ENCODE data around the gene SMARCC1. TPM values are rescaled to one million over a fixed set of nuclear protein-coding genes. Genes with fewer than 3 reads are reported as not detected.

The SMARCC1 gene
- total RNA-seq, 2 experiments from 2014 or later: 106 to 113 TPM

- H3K4me3 Mint-ChIP-seq: no peak overlapping the region
- ChIA-PET CTCF (interaction anchor here (4.1 kb wide), 1 partner anchor 15 kb away, joined by 25 read pairs; no protein-coding TSS in a partner anchor), POLR2A (no interaction called here)
- no peaks in the 10 kb centered on the region for H3K4me1 Mint-ChIP-seq (ENCODE audit: low read depth)
- no peaks in the 10 kb centered on the region for H3K36me3 Mint-ChIP-seq (ENCODE audit: low read depth)
- ATAC-seq: no peak
- H3K27me3 Mint-ChIP-seq: peaks cover 5% of the 10 kb centered on the region
- intact Hi-C loops (cut with micrococcal nuclease): no loop called here
- H3K27ac Mint-ChIP-seq: no peak overlapping the region
- no peak for TF ChIP-seq CTCF (IDR thresholded peaks at IDR 0.05)
- H3K9me3 Mint-ChIP-seq: no peaks in the 10 kb centered on the region
- DNase-seq: no peak
These were observed 245.3 kb downstream of the SMARCC1 start for GRCh38 chr3:47536221-47536891.

Other genes with a start within 250 kb of the SMARCC1 start
- gene CSPG5, start 203.0 kb downstream of the SMARCC1 start, total RNA-seq: under 1 TPM; 0.54 to 0.58 TPM
- 10 to 100 TPM; 81.5 to 84.2 TPM for gene DHX30, start 21.2 kb upstream of the SMARCC1 start, total RNA-seq
- 100 to 1,000 TPM; 101 to 103 TPM for gene MAP4, start 234.5 kb upstream of the SMARCC1 start, total RNA-seq